ENCODE data around the gene FOXA1. TPM values are rescaled to one million over a fixed set of nuclear protein-coding genes. Genes with fewer than 3 reads are reported as not detected.

FOXA1 gene
- total and polyA plus RNA-seq, 2 of the 4 experiments (the other 2 are of a cell fraction), result 0.18 to 0.31 TPM

DNA sequence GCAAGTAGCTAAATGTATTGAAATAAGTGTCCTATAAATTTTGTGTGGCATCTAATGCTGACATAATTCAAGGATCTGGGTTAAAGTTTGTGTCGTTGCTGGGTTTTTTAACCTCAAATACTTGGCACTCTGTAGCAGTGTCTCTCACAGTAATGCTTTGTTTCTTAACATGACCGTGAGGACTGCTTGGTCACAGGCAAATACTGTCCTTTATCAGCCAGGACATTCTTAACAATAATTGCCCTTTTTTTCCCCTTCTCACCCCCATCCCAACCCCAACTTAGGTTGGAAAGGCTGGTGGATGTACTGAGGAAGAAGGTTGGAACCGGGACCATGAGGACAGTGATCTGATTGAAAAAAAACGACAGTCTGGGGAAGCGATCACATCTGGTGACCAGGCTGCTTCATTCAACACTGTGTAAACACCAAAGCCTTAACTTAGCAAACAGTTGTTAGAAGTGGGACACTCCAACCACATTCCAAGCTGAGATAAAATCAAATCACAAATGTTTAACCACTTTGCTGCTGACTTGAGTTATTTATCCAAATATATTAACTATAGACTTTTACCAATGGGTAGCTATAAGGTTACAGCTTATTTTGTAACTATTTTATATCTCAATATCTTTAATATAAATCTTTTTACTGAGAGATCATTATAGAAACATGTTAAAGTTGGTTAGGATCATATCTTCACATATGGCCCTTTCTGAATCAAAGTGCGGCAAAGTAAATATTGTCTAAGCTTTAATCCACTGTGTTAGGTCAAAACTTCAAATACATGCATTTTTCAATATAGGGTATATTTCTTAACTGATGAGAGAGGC, 48.2 kb downstream of the FOXA1 start:
- peak; percentile 73 for ATAC-seq (ENCODE audit: low read depth)
- TF ChIP-seq NFE2L2 (IDR thresholded peaks at IDR 0.05; ENCODE audit: low read depth, low read length) (no peak), MAZ (IDR thresholded peaks at IDR 0.05; ENCODE audit: borderline replicate concordance, low read depth, low read length) (no peak), MAFK (IDR thresholded peaks at IDR 0.05; ENCODE audit: low read depth, low read length) (no peak), BHLHE40 (IDR thresholded peaks at IDR 0.05; ENCODE audit: low read depth, low read length) (no peak), POLR2A (IDR thresholded peaks at IDR 0.05; ENCODE audit: low read depth, low read length) (no peak), RFX5 (IDR thresholded peaks at IDR 0.05; ENCODE audit: low read depth, low read length) (no peak), SMC3 (IDR thresholded peaks at IDR 0.05; ENCODE audit: low read depth, low read length) (no peak), FOS (IDR thresholded peaks at IDR 0.05; ENCODE audit: low read depth, low read length) (no peak), RAD21 (IDR thresholded peaks at IDR 0.05; ENCODE audit: low read length) (no peak), CTCF (conservative IDR thresholded peaks at IDR 0.05; ENCODE audit: low read depth, low read length) (no peak), MXI1 (IDR thresholded peaks at IDR 0.05; ENCODE audit: borderline replicate concordance, low read depth, low read length) (no peak), CEBPB (IDR thresholded peaks at IDR 0.05; ENCODE audit: low read depth, low read length) (no peak), RCOR1 (IDR thresholded peaks at IDR 0.05; ENCODE audit: insufficient replicate concordance, low read length) (no peak)
- TF ChIP-seq, protein P1, sequence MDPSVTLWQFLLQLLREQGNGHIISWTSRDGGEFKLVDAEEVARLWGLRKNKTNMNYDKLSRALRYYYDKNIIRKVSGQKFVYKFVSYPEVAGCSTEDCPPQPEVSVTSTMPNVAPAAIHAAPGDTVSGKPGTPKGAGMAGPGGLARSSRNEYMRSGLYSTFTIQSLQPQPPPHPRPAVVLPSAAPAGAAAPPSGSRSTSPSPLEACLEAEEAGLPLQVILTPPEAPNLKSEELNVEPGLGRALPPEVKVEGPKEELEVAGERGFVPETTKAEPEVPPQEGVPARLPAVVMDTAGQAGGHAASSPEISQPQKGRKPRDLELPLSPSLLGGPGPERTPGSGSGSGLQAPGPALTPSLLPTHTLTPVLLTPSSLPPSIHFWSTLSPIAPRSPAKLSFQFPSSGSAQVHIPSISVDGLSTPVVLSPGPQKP (IDR thresholded peaks at IDR 0.05; ENCODE audit: borderline replicate concordance, low read depth, low read length), result no peak
- TF ChIP-seq, protein P2, sequence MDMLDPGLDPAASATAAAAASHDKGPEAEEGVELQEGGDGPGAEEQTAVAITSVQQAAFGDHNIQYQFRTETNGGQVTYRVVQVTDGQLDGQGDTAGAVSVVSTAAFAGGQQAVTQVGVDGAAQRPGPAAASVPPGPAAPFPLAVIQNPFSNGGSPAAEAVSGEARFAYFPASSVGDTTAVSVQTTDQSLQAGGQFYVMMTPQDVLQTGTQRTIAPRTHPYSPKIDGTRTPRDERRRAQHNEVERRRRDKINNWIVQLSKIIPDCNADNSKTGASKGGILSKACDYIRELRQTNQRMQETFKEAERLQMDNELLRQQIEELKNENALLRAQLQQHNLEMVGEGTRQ (IDR thresholded peaks at IDR 0.05; ENCODE audit: low read depth, low read length), result no peak
- Histone ChIP-seq H2BK20ac (ENCODE audit: low read depth, low read length) (peak overlapping the region; percentile 55; the same call in 1 of the 2 replicates), H3K4me3 (ENCODE audit: insufficient read depth, low read depth, low read length) (no peak overlapping the region), H4K91ac (ENCODE audit: insufficient read depth, low read depth, low read length) (no peak overlapping the region), H2BK5ac (ENCODE audit: low read depth, low read length, poor library complexity, severe bottlenecking) (no peak overlapping the region), H3K18ac (ENCODE audit: low read depth, low read length) (no peak overlapping the region), H3K36me3 (ENCODE audit: control insufficient read depth, insufficient read depth, low read length) (no peaks in the 10 kb centered on the region), H3K9me1 (ENCODE audit: insufficient read depth, low read length) (peaks cover 3% of the 10 kb centered on the region; the same call in 1 of the 2 replicates), H3K14ac (replicated peaks; ENCODE audit: low read depth, low read length) (no peak overlapping the region), H4K20me1 (ENCODE audit: insufficient read depth, low read length) (no peaks in the 10 kb centered on the region), H3K9ac (ENCODE audit: low read depth, low read length) (no peak overlapping the region), H2BK15ac (ENCODE audit: low read depth, low read length) (no peak overlapping the region; the same call in 2 of the 3 replicates), H3K9me3 (ENCODE audit: control insufficient read depth, insufficient read depth, low read length) (no peaks in the 10 kb centered on the region), H4K8ac (ENCODE audit: low read depth in 2 of 2, low read length in 2 of 2) (no peak overlapping the region), H3K79me1 (ENCODE audit: low read depth in 1 of 2, low read length in 2 of 2) (no peaks in the 10 kb centered on the region), H2BK120ac (ENCODE audit: low read depth, low read length) (peak overlapping the region; percentile 56), H3K27ac (ENCODE audit: insufficient read depth, low read length) (no peak overlapping the region), H3K4me1 (ENCODE audit: control insufficient read depth, insufficient read depth, low read length) (peaks cover 2% of the 10 kb centered on the region; the same call in 1 of the 2 replicates), H3K4me2 (ENCODE audit: low read depth, low read length) (peak overlapping the region; percentile 20; the same call in 1 of the 2 replicates), H2AK5ac (ENCODE audit: low read depth, low read length) (no peak overlapping the region), H2AK9ac (replicated peaks; ENCODE audit: low read depth, low read length, poor library complexity) (no peak overlapping the region), H3K23ac (ENCODE audit: low read depth, low read length) (peak overlapping the region; percentile 8; the same call in 1 of the 2 replicates), H2AFZ (replicated peaks; ENCODE audit: low read length, poor library complexity) (no peak overlapping the region), H3K4ac (ENCODE audit: low read depth, low read length) (0 out of 2 replicates have a peak overlapping the region, but pooled peaks have one; percentile 10), H3K56ac (ENCODE audit: extremely low read depth, insufficient read depth, low read length) (no peak overlapping the region), H3K27me3 (ENCODE audit: control insufficient read depth, insufficient read depth, low read length) (no peaks in the 10 kb centered on the region), H4K5ac (ENCODE audit: low read depth, low read length) (no peak overlapping the region)
- CTCF ChIA-PET, result no interaction called here
- no TSS peak for BruUV-seq (replicated peaks)
- no CpG with 5 or more reads among the region's 6 CpGs for WGBS, 2 experiments (ENCODE audit: extremely low coverage in 2 of 2, insufficient read length in 1 of 2)
- POLR2A ChIA-PET (ENCODE audit: unreplicated experiment), result no interaction called here
- in situ Hi-C loops (cut with MboI; ENCODE audit: low sequenced_read_pairs) (no loop called here), dilution Hi-C loops (cut with HindIII; ENCODE audit: low sequenced_read_pairs, unreplicated experiment) (no loop called here), intact Hi-C loops (cut with micrococcal nuclease) (no loop called here)
- peak; percentile 30 for DNase-seq
